NCI-H526 (cell line): ENCODE results near the gene DCDC2.
"Not testable (repeated sequence)": the region's sequence is repeated elsewhere in the genome, so short reads cannot be mapped to it uniquely, and the experiment has no call there.

Experiments
- DNase-seq, 2 experiments: peaks; one replicate each; lab custom pipeline; 2025; lab: John Stamatoyannopoulos, UW

Gene DCDC2

GRCh38 chr6:24258214-24258613 lies 99.6 kb downstream of the DCDC2 start:
- DNase-seq: not testable (repeated sequence)

- peak; percentile 59 to 78 for DNase-seq
Measured at GRCh38 chr6:24257282-24257681, 100.6 kb downstream of the DCDC2 start.

GRCh38 chr6:24255676-24256075 lies 102.2 kb downstream of the DCDC2 start:
- peak; percentile 93 to 95 for DNase-seq

GRCh38 chr6:24253360-24253759 lies 104.5 kb downstream of the DCDC2 start:
- no peak for DNase-seq

- no peak for DNase-seq
Measured at GRCh38 chr6:24252280-24252679, 105.6 kb downstream of the DCDC2 start.

- DNase-seq: no peak
Measured at GRCh38 chr6:24251339-24251738, 106.5 kb downstream of the DCDC2 start.

- DNase-seq: no peak
Measured at GRCh38 chr6:24249926-24250325, 107.9 kb downstream of the DCDC2 start.

GRCh38 chr6:24245275-24245674 lies 112.6 kb downstream of the DCDC2 start:
- DNase-seq: no peak

GRCh38 chr6:24242924-24243323 lies 114.9 kb downstream of the DCDC2 start:
- no peak for DNase-seq

GRCh38 chr6:24241779-24242178 lies 116.1 kb downstream of the DCDC2 start:
- not testable (repeated sequence) for DNase-seq

- peak in 1 of 2 experiments; percentile 37 for DNase-seq
Measured at GRCh38 chr6:24240943-24241342, 116.9 kb downstream of the DCDC2 start.

- no peak for DNase-seq
Measured at GRCh38 chr6:24240380-24240928, 117.4 kb downstream of the DCDC2 start.

GRCh38 chr6:24238700-24239099 lies 119.2 kb downstream of the DCDC2 start:
- no peak for DNase-seq

GRCh38 chr6:24236779-24237178 lies 121.1 kb downstream of the DCDC2 start:
- not testable (repeated sequence) for DNase-seq

GRCh38 chr6:24233813-24234442 lies 123.9 kb downstream of the DCDC2 start:
- peak; percentile 86 to 91 for DNase-seq

GRCh38 chr6:24231438-24231977 lies 126.4 kb downstream of the DCDC2 start:
- no peak for DNase-seq

GRCh38 chr6:24229696-24230405 lies 128.0 kb downstream of the DCDC2 start:
- no peak for DNase-seq

GRCh38 chr6:24228681-24229255 lies 129.1 kb downstream of the DCDC2 start:
- DNase-seq: no peak

GRCh38 chr6:24228123-24228522 lies 129.7 kb downstream of the DCDC2 start:
- DNase-seq: no peak

- no peak for DNase-seq
Measured at GRCh38 chr6:24227556-24227955, 130.3 kb downstream of the DCDC2 start.

GRCh38 chr6:24226541-24226940 lies 131.3 kb downstream of the DCDC2 start:
- no peak for DNase-seq

GRCh38 chr6:24225838-24226237 lies 132.0 kb downstream of the DCDC2 start:
- no peak for DNase-seq
